B cell (primary cell): ENCODE measurements around the gene SLC2A4. TPM values are rescaled to one million over a fixed set of nuclear protein-coding genes. Genes with fewer than 3 reads are reported as not detected.
A peak's percentile ranks its signal among the peaks of the same experiment; 100 is the strongest.

Experiments
- ATAC-seq: fragments of 200-7000 bp; cut with Tn5 transposase; one replicate; pipeline ENCODE4 v1.10.0; 2021; ENCODE audit warnings: low read depth, mild to moderate bottlenecking, moderate number of reproducible peaks, moderate library complexity
- CTCF ChIA-PET: fragments of 350-600 bp; sonication (Branson Sonifier 250); formaldehyde crosslinking; loops from one replicate; lab custom pipeline; 2021; ENCODE audit warnings: antibody characterized with exemption, inconsistent platforms; lab: Charles Lee
- POLR2A ChIA-PET: fragments of 350-600 bp; sonication (Branson Sonifier 250); formaldehyde crosslinking; loops from one replicate; lab custom pipeline; 2021; ENCODE audit warnings: antibody characterized with exemption; lab: Charles Lee
- DNase-seq: peaks from one replicate; pipeline ENCODE4 v3.0.0; 2013
- H2AFZ ChIP-seq: 2 replicates; pipeline ENCODE4 v1.6.1; 2012; ENCODE audit warnings: mild to moderate bottlenecking, low read depth, low read length; ENCODE audit not compliant: insufficient read depth, poor library complexity, severe bottlenecking
- H3K27ac ChIP-seq, 2 donors: 1 replicate in 1 of 2; 2 replicates in 1 of 2; pipeline ENCODE4 v1.5.1; 2012 to 2013; ENCODE audit warnings: low read length in 2 of 2, mild to moderate bottlenecking in 2 of 2, moderate library complexity in 1 of 2
- H3K27me3 ChIP-seq, 4 experiments: fragments of 200-600 bp in 1 of 4; sonication (generic) in 1 of 4; replicated peaks in 1 of 4; 1 replicate in 2 of 4; 2 replicates in 2 of 4; pipeline versions ENCODE4 v1.6.1 to v1.7.0; 2013 to 2016; ENCODE audit warnings: low read length in 3 of 4, mild to moderate bottlenecking in 2 of 4, mixed read lengths in 1 of 4, moderate library complexity in 1 of 4; ENCODE audit not compliant: insufficient read depth in 4 of 4, control insufficient read depth in 3 of 4; ENCODE audit errors: control extremely low read depth in 1 of 4
- H3K36me3 ChIP-seq, 2 experiments: replicated peaks in 1 of 2; 1 replicate in 1 of 2; 2 replicates in 1 of 2; pipeline versions ENCODE4 v1.6.1 to v1.7.1; 2013; ENCODE audit warnings: low read length in 1 of 2; ENCODE audit not compliant: insufficient read depth in 2 of 2, control insufficient read depth in 1 of 2; ENCODE audit errors: control extremely low read depth in 1 of 2, extremely low read depth in 1 of 2
- H3K4me1 ChIP-seq, 2 donors: fragments of 200-600 bp in 1 of 2; sonication (generic) in 1 of 2; 1 replicate in 1 of 2; 2 replicates in 1 of 2; pipeline versions ENCODE4 v1.5.1 to v1.6.1; 2013 to 2017; ENCODE audit warnings: low read length in 2 of 2; ENCODE audit not compliant: control insufficient read depth in 2 of 2, insufficient read depth in 2 of 2
- H3K4me2 ChIP-seq: replicated peaks from 2 replicates; pipeline ENCODE3; 2012; ENCODE audit warnings: mild to moderate bottlenecking, low read depth, low read length; ENCODE audit not compliant: poor library complexity, severe bottlenecking
- H3K4me3 ChIP-seq, 5 experiments: fragments of 200-600 bp in 1 of 5; sonication (generic) in 1 of 5; 1 replicate in 3 of 5; 2 replicates in 2 of 5; pipeline versions ENCODE4 v1.5.1 to v1.7.0; 2011 to 2016; ENCODE audit warnings: low read length in 4 of 5, mild to moderate bottlenecking in 4 of 5, low read depth in 2 of 5, control low read depth in 1 of 5, moderate library complexity in 1 of 5; ENCODE audit not compliant: insufficient read depth in 1 of 5; ENCODE audit errors: control extremely low read depth in 1 of 5, extremely low read depth in 1 of 5
- H3K79me2 ChIP-seq: fragments of 200-600 bp; sonication (generic); one replicate; pipeline ENCODE4 v1.6.0; 2016; ENCODE audit warnings: low read length; ENCODE audit not compliant: control insufficient read depth, insufficient read depth
- H3K9ac ChIP-seq: fragments of 200-600 bp; sonication (generic); 2 replicates; pipeline ENCODE4 v1.6.1; 2017; ENCODE audit warnings: mild to moderate bottlenecking, low read length, moderate library complexity
- H3K9me3 ChIP-seq, 3 donors: one replicate each; pipeline versions ENCODE4 v1.6.1 to v1.7.1; 2013; ENCODE audit warnings: low read length in 2 of 3; ENCODE audit not compliant: control insufficient read depth in 2 of 3, insufficient read depth in 1 of 3; ENCODE audit errors: control extremely low read depth in 1 of 3
- H4K20me1 ChIP-seq: 2 replicates; pipeline ENCODE4 v1.6.0; 2012; ENCODE audit warnings: mild to moderate bottlenecking, low read length; ENCODE audit not compliant: insufficient read depth, control insufficient read depth, poor library complexity, severe bottlenecking
- H3K27ac Mint-ChIP-seq: one replicate; pipeline ENCODE4 v1.8.0; 2021; ENCODE audit warnings: mixed read lengths
- H3K27me3 Mint-ChIP-seq: one replicate; pipeline ENCODE4 v1.8.0; 2021; ENCODE audit warnings: mixed read lengths
- H3K4me1 Mint-ChIP-seq: one replicate; pipeline ENCODE4 v1.8.0; 2021; ENCODE audit warnings: mixed read lengths
- H3K4me3 Mint-ChIP-seq: one replicate; pipeline ENCODE4 v1.8.0; 2021; ENCODE audit warnings: mixed read lengths
- H3K9me3 Mint-ChIP-seq: one replicate; pipeline ENCODE4 v1.8.0; 2022; ENCODE audit warnings: mixed read lengths; ENCODE audit not compliant: insufficient read depth
- CTCF ChIP-seq: fragments of 200-600 bp; IDR thresholded peaks from one replicate; pipeline ENCODE4 v1.8.0; 2022; ENCODE audit warnings: antibody characterized with exemption, mild to moderate bottlenecking
- EZH2 ChIP-seq: IDR thresholded peaks from 2 replicates; pipeline ENCODE4 v1.6.1; 2012; ENCODE audit warnings: borderline replicate concordance, low read depth, mild to moderate bottlenecking, moderate library complexity, low read length; ENCODE audit not compliant: insufficient read depth, poor library complexity, severe bottlenecking
- WGBS: methylation state at CpG from one replicate; pipeline ENCODE4 v1.1.5; 2013; ENCODE audit warnings: missing lambda C conversion rate; ENCODE audit not compliant: insufficient coverage; 5-methylcytosine and 5-hydroxymethylcytosine counted together
- intact Hi-C: fragments of 100-400 bp; cut with micrococcal nuclease; formaldehyde crosslinking; loops from one replicate; pipeline ENCODE4 v1.10.0; 2022
- polyA plus RNA-seq: library from polyadenylated mRNA; depleted of rRNA; stranded (reverse); fragments of >200 nt; gene quantifications from 2 replicates; pipeline ENCODE4 v1.2.3, GENCODE V29; 2012
- total RNA-seq, 2 donors: library from RNA; stranded (reverse); fragments of 120-200 nt in 1 of 2; gene quantifications; 1 replicate in 1 of 2; 2 replicates in 1 of 2; pipeline versions ENCODE4 v1.2.3 to v1.2.4, GENCODE V29; 2013 to 2022

The SLC2A4 gene
- total and polyA plus RNA-seq, 2 donors (not counting 1 experiment from before 2014, with no cell fraction given), result not detected

- Mint-ChIP-seq H3K9me3 (no peaks in the 10 kb centered on the region), H3K27me3 (no peaks in the 10 kb centered on the region), H3K4me3 (peak overlapping the region; percentile 94), H3K27ac (peak overlapping the region; percentile 41), H3K4me1 (peaks cover 43% of the 10 kb centered on the region)
- H3K27ac ChIP-seq, result peak overlapping the region in 1 of 2 donors; percentile 100
- ChIA-PET POLR2A (interaction anchor here (1.3 to 3.6 kb wide), 2 partner anchors 10 to 14 kb away, joined by 3 to 26 read pairs; partner anchors contain the start of genes DVL2 and PHF23), CTCF (interaction anchor here (1.3 kb wide), 1 partner anchor 8 kb away, joined by 4 read pairs; no protein-coding TSS in a partner anchor)
- H3K4me3 ChIP-seq, result no peak overlapping the region
- H3K4me1 ChIP-seq, result peaks cover 30 to 33% of the 10 kb centered on the region in 2 donors
- H3K27me3 ChIP-seq, result no peaks in the 10 kb centered on the region
- H3K79me2 ChIP-seq, result peaks cover 58% of the 10 kb centered on the region
- no peaks in the 10 kb centered on the region for H3K9me3 ChIP-seq
- peak overlapping the region; percentile 25 for H3K4me2 ChIP-seq
- no peak for ATAC-seq
- H3K9ac ChIP-seq, result no peak overlapping the region
- peaks cover 8 to 30% of the 10 kb centered on the region in 2 experiments for H3K36me3 ChIP-seq
- no peak for DNase-seq
- WGBS, result 86% methylated on average over 3 of the region's 4 CpGs
- intact Hi-C loops, result no loop called here
- no peak overlapping the region for H2AFZ ChIP-seq
- TF ChIP-seq EZH2, result no peak
- no peak for TF ChIP-seq CTCF
- peaks cover 18% of the 10 kb centered on the region for H4K20me1 ChIP-seq
These were observed 32.7 kb upstream of the SLC2A4 start for GRCh38 chr17:7248796-7249195.

GRCh38 chr17:7249214-7249613, 32.3 kb upstream of the SLC2A4 start:
- H3K27ac Mint-ChIP-seq, result peak overlapping the region; percentile 70

More at GRCh38 chr17:7249214-7249613, 32.3 kb upstream of the SLC2A4 start:
- H3K27me3 Mint-ChIP-seq, result no peaks in the 10 kb centered on the region
- Histone ChIP-seq H3K36me3 (peaks cover 11 to 31% of the 10 kb centered on the region in 2 experiments), H3K4me1 (peaks cover 30 to 33% of the 10 kb centered on the region in 2 donors), H3K27ac (peak overlapping the region in 1 of 2 donors; percentile 100), H3K27me3 (no peaks in the 10 kb centered on the region), H4K20me1 (peaks cover 18% of the 10 kb centered on the region), H3K4me2 (peak overlapping the region; percentile 25), H3K4me3 (no peak overlapping the region), H2AFZ (no peak overlapping the region), H3K9ac (no peak overlapping the region), H3K9me3 (no peaks in the 10 kb centered on the region), H3K79me2 (peaks cover 60% of the 10 kb centered on the region)
- no peak for TF ChIP-seq EZH2
- no peak for TF ChIP-seq CTCF
- DNase-seq, result no peak
- H3K4me3 Mint-ChIP-seq, result peak overlapping the region; percentile 94
- H3K9me3 Mint-ChIP-seq, result no peaks in the 10 kb centered on the region
- peaks cover 44% of the 10 kb centered on the region for H3K4me1 Mint-ChIP-seq
- intact Hi-C loops, result no loop called here
- ChIA-PET POLR2A (interaction anchor here (1.1 to 3.6 kb wide), 3 partner anchors 10 to 29 kb away, joined by 3 to 26 read pairs (median 7); partner anchors contain the start of genes ACADVL, DLG4, DVL2 and PHF23), CTCF (interaction anchor here (1.0 to 1.3 kb wide), 2 partner anchors 9 to 43 kb away, joined by 3 to 4 read pairs; no protein-coding TSS in a partner anchor)
- ATAC-seq, result no peak
- 93% methylated on average over 5 of the region's 6 CpGs for WGBS
